GM19193 (cell line): Measurements from ENCODE around the gene MUC2.

Experiments
- POLR2A ChIP-seq: IDR thresholded peaks from 4 replicates; pipeline ENCODE4 v1.6.1; 2011; ENCODE audit not compliant: insufficient read depth, insufficient read length; ENCODE audit errors: extremely low read depth

Gene MUC2

GRCh38 chr11:1033016-1033798 lies 41.5 kb upstream of the MUC2 start:
- no peak for TF ChIP-seq POLR2A

DNA sequence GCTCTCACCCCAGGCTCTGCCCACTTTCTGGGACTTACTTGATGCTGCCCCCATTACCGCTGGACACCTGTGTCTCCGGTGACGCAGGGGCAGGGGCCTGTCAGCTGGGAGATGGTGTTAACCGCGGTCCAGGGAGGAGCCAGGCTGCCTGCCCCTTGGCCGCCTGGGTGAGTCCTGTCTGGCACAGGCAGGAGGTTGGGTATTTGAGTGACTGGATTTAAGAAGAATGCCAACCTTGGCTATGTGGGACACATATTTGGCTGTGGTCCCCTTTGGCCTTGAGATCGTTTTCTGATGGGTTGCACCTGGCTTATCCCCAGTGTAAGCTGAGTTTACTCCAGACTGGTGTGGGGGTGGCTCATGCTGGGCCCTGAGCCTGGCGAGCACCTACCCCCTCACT lies 40.7 kb upstream of the MUC2 start:
- no peak for TF ChIP-seq POLR2A

DNA sequence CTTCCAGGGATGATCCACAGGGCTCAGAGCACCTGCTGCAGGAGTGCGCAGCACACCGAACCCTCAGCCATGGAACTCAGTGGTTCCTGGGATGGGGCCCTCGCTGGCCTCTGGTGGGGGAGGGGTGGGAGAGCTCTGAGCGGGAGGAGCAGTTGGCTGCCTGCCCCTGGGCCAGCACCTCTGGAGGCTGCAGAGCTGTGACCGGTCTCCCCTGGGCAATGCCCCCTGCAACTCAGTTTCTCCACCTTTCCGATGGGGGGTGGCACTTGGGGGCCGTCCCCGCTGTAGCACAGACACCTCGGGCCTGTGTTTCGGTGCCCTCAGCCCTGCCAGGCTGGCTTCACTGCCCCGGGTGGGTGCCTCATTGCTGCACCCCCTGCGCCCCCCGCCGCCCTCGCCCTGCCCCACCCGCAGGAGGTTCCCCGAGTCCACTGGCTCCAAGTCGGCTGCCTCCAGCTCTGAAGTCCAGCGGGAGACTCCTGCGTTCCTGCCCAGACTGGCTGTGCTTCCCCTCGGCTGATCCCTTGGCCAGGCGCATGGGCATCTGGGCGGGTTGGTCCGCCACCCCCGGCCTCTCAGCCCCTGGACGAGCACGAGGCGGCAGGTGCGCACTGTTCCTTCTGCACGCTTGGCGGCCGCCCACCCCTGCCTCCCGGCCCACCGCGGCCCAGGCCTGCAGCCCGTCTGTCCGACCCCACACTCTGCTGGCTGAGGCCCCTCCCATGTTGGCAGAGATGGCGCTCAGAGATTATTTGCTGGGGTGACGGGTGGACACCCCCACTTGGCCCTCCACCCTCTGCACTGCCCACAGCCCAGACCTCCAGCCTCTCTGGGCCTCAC lies 40.0 kb upstream of the MUC2 start:
- TF ChIP-seq POLR2A: no peak

GRCh38 chr11:1035577-1036283 lies 38.9 kb upstream of the MUC2 start:
- TF ChIP-seq POLR2A: no peak

GRCh38 chr11:1036303-1036923 lies 38.3 kb upstream of the MUC2 start, which contains the start of gene MUC6:
Gene MUC6 (minus strand): TSS chr11:1036718. CDS start chr11:1036655, 63 bp downstream.
- no peak for TF ChIP-seq POLR2A

DNA sequence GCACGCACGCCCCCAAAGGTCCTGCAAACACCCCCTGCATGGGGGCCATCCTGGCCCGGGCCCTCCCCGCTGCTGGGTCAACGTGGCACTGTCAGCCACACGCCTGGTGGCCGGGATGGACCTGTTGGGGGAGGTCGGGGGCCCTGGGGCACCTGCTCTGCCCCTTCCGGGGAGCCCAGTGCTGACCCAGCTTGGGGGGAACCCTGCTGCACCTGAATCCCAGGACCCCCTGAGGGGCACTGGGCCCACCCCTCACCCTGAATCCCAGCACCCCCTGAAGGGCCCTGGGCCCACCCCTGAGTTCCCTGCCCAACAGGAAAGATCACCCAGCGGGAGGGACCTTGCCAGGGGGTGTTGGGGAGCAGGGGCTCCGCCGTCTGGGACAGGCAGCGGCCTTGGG lies 37.7 kb upstream of the MUC2 start:
- TF ChIP-seq POLR2A: no peak

- TF ChIP-seq POLR2A: no peak
Measured at GRCh38 chr11:1037506-1038055, 37.1 kb upstream of the MUC2 start.

DNA sequence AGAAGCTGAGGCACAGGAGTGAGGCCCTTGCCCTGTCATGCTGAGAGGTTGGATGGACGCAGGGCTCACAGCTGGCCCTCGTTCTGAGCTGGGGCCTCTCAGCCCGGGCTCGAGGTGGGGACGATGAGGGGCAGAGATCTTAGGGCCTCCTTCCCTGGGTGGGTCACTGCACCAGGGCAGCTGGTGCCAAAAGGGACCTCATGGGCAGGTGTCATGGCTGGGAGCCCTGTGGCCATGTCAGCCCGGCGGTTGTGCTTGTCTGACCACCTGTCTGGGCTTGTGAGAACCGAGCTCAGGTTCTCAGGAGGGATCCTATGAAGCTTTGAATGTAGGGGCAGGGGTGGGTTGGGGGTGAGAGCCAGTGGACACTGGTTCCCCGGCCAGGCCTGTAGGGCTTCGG lies 36.3 kb upstream of the MUC2 start:
- no peak for TF ChIP-seq POLR2A

DNA sequence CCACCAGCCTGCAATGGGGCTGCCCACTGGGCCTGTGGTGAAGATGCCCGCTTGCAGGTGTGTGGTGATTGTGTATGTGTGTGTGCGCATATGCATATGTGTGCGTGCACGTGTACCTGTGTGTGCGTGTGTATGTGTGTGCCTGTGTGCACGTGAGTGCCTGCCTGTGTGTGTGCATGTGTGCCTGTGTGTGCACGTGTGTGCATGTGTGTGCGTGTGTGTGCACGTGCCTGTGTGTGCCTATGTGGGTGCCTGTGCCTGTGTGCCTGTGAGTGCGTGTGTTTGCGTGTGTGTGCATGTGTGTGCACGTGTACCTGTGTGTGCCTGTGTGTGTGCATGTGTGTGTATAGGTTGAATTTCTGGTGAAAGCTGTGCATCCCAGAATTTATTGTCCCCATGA lies 35.8 kb upstream of the MUC2 start:
- TF ChIP-seq POLR2A: no peak

GRCh38 chr11:1039481-1040427 lies 34.9 kb upstream of the MUC2 start:
- no peak for TF ChIP-seq POLR2A

DNA sequence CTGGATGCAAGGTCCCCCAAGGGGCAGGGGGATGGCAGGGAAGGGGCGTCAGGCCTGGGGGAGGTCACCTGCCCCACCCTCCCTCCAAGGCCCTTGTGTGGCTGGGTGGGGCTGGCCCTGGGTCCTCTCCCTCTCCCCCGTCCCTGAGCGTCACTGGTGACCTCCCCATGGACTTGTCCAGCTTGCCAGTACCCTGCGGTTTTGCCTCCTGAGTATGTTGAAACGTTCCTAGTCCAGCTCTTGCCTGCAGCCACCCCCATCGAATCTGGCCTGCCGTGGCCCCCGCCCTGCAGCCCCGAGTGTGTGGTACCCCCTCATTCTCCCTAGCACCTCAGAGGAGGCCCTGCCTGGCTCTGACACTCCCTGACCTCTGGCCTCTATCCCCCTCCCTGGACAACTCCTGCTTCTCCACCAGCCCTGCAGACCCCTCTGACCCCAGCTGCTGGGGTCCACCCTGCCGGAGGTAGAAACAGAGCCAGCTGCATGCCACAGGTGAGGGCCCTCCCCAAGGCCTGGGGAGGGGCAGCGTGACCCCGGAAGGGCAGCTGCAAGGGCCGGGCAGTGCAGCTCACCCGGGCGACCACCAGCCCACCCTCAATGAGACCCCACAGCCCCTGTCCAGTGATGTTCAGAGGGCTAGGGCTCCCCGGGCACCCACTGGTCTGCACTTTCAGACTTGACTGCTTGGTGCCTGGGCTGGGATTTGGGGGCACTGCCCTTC lies 34.1 kb upstream of the MUC2 start:
- no peak for TF ChIP-seq POLR2A

- no peak for TF ChIP-seq POLR2A
Measured at GRCh38 chr11:1041149-1041467, 33.6 kb upstream of the MUC2 start.

DNA sequence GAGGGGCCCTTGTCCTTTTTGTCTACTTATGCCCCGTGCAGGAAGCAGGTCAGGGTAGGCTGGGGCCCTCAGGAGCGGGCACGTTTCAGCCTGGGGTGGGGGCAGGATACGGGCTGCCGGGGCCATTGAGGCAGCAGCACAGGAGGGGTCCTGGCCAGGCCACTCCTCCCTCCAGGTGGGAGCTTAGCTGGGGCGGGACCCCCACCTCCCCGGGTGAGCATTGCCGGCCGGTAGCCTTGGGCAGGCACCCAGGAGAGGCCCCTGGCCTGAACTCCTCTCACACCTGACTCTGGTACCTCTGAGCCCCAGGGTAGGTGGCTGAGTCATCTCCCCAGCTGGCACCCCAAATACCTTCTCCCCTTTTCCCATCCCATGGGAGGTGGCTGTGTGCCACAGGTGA lies 33.2 kb upstream of the MUC2 start:
- no peak for TF ChIP-seq POLR2A
